Measurements from ENCODE around the gene ITGA3. TPM values are rescaled to one million over a fixed set of nuclear protein-coding genes. Genes with fewer than 3 reads are reported as not detected.
A peak's percentile ranks its signal among the peaks of the same experiment; 100 is the strongest.

ITGA3 gene
- total and polyA plus RNA-seq, 2 of the 13 experiments (the other 11 are each of a cell fraction or from before 2014, with no cell fraction given) = 0.48 to 0.69 TPM

GRCh38 chr17:50066995-50067394 is 11.1 kb downstream of the ITGA3 start:
- H3K4me3 ChIP-seq (replicated peaks in 1 of 3; ENCODE audit: insufficient read depth in 1 of 3, low read depth in 2 of 3, low read length in 3 of 3) = no peak overlapping the region
- H3K4me1 ChIP-seq (ENCODE audit: insufficient read depth, low read length) = peaks cover 10% of the 10 kb centered on the region; the same call in 1 of the 2 replicates
- H3K27me3 ChIP-seq (ENCODE audit: control insufficient read depth in 1 of 2, insufficient read depth in 2 of 2, low read length in 2 of 2) = peaks cover 6 to 28% of the 10 kb centered on the region in 2 experiments; a peak in 4 of 5 replicates
- DNase-seq (ENCODE audit: low spot score) = no peak
- ATAC-seq = no peak
- H3K4me2 ChIP-seq (ENCODE audit: low read depth, low read length) = no peak overlapping the region
- in situ Hi-C loops (cut with HindIII; ENCODE audit: extremely low pct_ligation_motif_present, low pct_unique_long_range_greater_than_20kb) = no loop called here
- H3K9me3 ChIP-seq (ENCODE audit: low read length) = no peaks in the 10 kb centered on the region
- ChIA-PET POLR2A (no interaction called here), CTCF (ENCODE audit: low intra/inter-chr PET ratio, low total read pairs) (no interaction called here)
- no peaks in the 10 kb centered on the region for H3K79me2 ChIP-seq (ENCODE audit: insufficient read depth, low read length)
- H3K27ac ChIP-seq (ENCODE audit: extremely low read length, insufficient read depth, low read length) = no peak overlapping the region
- BruUV-seq (replicated peaks) = no TSS peak
- no peaks in the 10 kb centered on the region for H4K20me1 ChIP-seq (ENCODE audit: insufficient read depth, low read length)
- no peak for TF ChIP-seq KLF16 (CRISPR knock-in tag; IDR thresholded peaks at IDR 0.05)
- no peak for TF ChIP-seq ZNF577 (CRISPR knock-in tag; IDR thresholded peaks at IDR 0.05; ENCODE audit: borderline replicate concordance, low read depth)
- TF ChIP-seq ZNF543 (CRISPR knock-in tag; IDR thresholded peaks at IDR 0.05) = no peak
- TF ChIP-seq SALL1 (CRISPR knock-in tag; IDR thresholded peaks at IDR 0.05) = no peak
- no peak for TF ChIP-seq GFI1 (CRISPR knock-in tag; IDR thresholded peaks at IDR 0.05; ENCODE audit: borderline replicate concordance)
- no peak for TF ChIP-seq HINFP (CRISPR knock-in tag; IDR thresholded peaks at IDR 0.05; ENCODE audit: low read depth)
- TF ChIP-seq GTF3A (CRISPR knock-in tag; conservative IDR thresholded peaks at IDR 0.05) = no peak
- TF ChIP-seq SOX5 (CRISPR knock-in tag; IDR thresholded peaks at IDR 0.05; ENCODE audit: borderline replicate concordance) = no peak
- no peak for TF ChIP-seq MIER2 (CRISPR knock-in tag; IDR thresholded peaks at IDR 0.05)
- TF ChIP-seq KLF6 (CRISPR knock-in tag; IDR thresholded peaks at IDR 0.05) = no peak
- 89% methylated on average over 2 of the region's 2 CpGs for WGBS (ENCODE audit: low lambda C conversion rate)
- FAIRE-seq = peak; percentile 12
- no peak overlapping the region for H3K9ac ChIP-seq (ENCODE audit: insufficient read depth, low read depth, low read length)
- intact Hi-C loops (cut with micrococcal nuclease; ENCODE audit: unreplicated experiment) = no loop called here
- no peak overlapping the region for H2AFZ ChIP-seq (ENCODE audit: low read length)
- no peaks in the 10 kb centered on the region for H3K36me3 ChIP-seq (replicated peaks in 1 of 2; ENCODE audit: control insufficient read depth in 1 of 2, insufficient read depth in 2 of 2, low read length in 2 of 2)
